SK-N-SH treated with all-trans-retinoic acid at 6 μM for 48 hours (cell line): ENCODE data around the gene CTTNBP2NL.
"Not testable (repeated sequence)": the region's sequence is repeated elsewhere in the genome, so short reads cannot be mapped to it uniquely, and the experiment has no call there.

Source experiments
- RARB ChIP-seq: fragments of 250-450 bp; sonication (Bioruptor Pico); IDR thresholded peaks from 2 replicates; pipeline ENCODE4 v1.8.0; 2021; ENCODE audit warnings: mild to moderate bottlenecking, moderate library complexity
- ZC3H10 ChIP-seq: fragments of 250-450 bp; sonication (Bioruptor Pico); IDR thresholded peaks from 2 replicates; pipeline ENCODE4 v1.5.1; 2021; ENCODE audit warnings: mild to moderate bottlenecking, moderate library complexity
- ZNF70 ChIP-seq: fragments of 450-650 bp; formaldehyde crosslinking; IDR thresholded peaks from 2 replicates; pipeline ENCODE4 v1.5.0; 2020; ENCODE audit warnings: mild to moderate bottlenecking, moderate library complexity
- TF ChIP-seq, protein P1 (sequence below): fragments of 250-450 bp; sonication (Bioruptor Pico); IDR thresholded peaks from 2 replicates; pipeline ENCODE4 v1.5.0; 2020; ENCODE audit warnings: mild to moderate bottlenecking, moderate library complexity

DNA sequence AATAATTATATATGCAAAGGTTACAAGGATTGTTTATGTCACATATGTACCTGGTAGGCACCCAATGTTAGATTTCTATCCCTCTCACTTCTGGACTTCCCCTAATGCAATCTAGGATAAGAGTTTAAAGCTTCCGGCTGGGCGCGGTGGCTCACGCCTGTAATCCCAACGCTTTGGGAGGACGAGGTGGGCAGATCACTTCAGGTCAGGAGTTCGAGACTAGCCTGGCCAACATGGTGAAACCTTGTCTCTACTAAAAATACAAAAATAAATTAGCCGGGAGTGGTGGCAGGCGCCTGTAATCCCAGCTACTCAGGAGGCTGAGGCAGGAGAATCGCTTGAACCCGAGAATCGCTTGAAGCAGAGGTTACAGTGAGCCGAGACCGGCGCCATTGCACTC lies 5.7 kb upstream of the CTTNBP2NL start:
- TF ChIP-seq ZC3H10, ZNF70, RARB (CRISPR knock-in tag): not testable (repeated sequence)
- TF ChIP-seq, protein P1, sequence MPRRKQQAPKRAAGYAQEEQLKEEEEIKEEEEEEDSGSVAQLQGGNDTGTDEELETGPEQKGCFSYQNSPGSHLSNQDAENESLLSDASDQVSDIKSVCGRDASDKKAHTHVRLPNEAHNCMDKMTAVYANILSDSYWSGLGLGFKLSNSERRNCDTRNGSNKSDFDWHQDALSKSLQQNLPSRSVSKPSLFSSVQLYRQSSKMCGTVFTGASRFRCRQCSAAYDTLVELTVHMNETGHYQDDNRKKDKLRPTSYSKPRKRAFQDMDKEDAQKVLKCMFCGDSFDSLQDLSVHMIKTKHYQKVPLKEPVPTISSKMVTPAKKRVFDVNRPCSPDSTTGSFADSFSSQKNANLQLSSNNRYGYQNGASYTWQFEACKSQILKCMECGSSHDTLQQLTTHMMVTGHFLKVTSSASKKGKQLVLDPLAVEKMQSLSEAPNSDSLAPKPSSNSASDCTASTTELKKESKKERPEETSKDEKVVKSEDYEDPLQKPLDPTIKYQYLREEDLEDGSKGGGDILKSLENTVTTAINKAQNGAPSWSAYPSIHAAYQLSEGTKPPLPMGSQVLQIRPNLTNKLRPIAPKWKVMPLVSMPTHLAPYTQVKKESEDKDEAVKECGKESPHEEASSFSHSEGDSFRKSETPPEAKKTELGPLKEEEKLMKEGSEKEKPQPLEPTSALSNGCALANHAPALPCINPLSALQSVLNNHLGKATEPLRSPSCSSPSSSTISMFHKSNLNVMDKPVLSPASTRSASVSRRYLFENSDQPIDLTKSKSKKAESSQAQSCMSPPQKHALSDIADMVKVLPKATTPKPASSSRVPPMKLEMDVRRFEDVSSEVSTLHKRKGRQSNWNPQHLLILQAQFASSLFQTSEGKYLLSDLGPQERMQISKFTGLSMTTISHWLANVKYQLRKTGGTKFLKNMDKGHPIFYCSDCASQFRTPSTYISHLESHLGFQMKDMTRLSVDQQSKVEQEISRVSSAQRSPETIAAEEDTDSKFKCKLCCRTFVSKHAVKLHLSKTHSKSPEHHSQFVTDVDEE (CRISPR knock-in tag) = not testable (repeated sequence)
